ENCODE data around the gene SH3TC1. TPM values are rescaled to one million over a fixed set of nuclear protein-coding genes. Genes with fewer than 3 reads are reported as not detected.
A peak's percentile ranks its signal among the peaks of the same experiment; 100 is the strongest.

The SH3TC1 gene
- total RNA-seq, 6 donors from 2014 or later: 34.1 to 193 (median 81.4) TPM

- 91 to 92% methylated on average over 5 to 8 of the region's 8 CpGs for WGBS, 2 donors
- DNase-seq (no peak), ATAC-seq (ENCODE audit: low FRiP score in 2 of 2) (peak in 1 of 2 donors; percentile 59)
- TF ChIP-seq EP300 (IDR thresholded peaks at IDR 0.05): no peak
- no peak for TF ChIP-seq POLR2A (IDR thresholded peaks at IDR 0.05)
- no peak for TF ChIP-seq CTCF (IDR thresholded peaks at IDR 0.05)
- TF ChIP-seq POLR2AphosphoS5 (IDR thresholded peaks at IDR 0.05): no peak
- no peaks in the 10 kb centered on the region for H3K36me3 ChIP-seq
- peaks cover 0 to 7% (median 0%) of the 10 kb centered on the region in 4 donors for H3K27me3 ChIP-seq
- H3K4me1 ChIP-seq: peaks cover 18 to 28% (median 23%) of the 10 kb centered on the region in 4 donors
- no peak overlapping the region for H3K4me3 ChIP-seq
- H3K9me3 ChIP-seq: no peaks in the 10 kb centered on the region
- no peak overlapping the region for H3K27ac ChIP-seq
These were observed 67.4 kb downstream of the SH3TC1 start for GRCh38 chr4:8266508-8266907.

GRCh38 chr4:8267077-8267476 is 68.0 kb downstream of the SH3TC1 start:
- peak; percentile 83 to 92 for DNase-seq
- Histone ChIP-seq H3K36me3 (no peaks in the 10 kb centered on the region), H3K9me3 (no peaks in the 10 kb centered on the region), H3K27ac (no peak overlapping the region), H3K27me3 (peaks cover 0 to 7% (median 0%) of the 10 kb centered on the region in 4 donors), H3K4me1 (peaks cover 18 to 31% (median 24%) of the 10 kb centered on the region in 4 donors), H3K4me3 (no peak overlapping the region)
- TF ChIP-seq CTCF (IDR thresholded peaks at IDR 0.05) (peak; percentile 46 to 79 (median 70)), POLR2A (IDR thresholded peaks at IDR 0.05) (no peak)
- peak; percentile 71 for ATAC-seq (ENCODE audit: low FRiP score in 2 of 2)
- WGBS, 2 donors: 35 to 39% methylated on average over 10 to 13 of the region's 13 CpGs

- TF ChIP-seq CTCF (IDR thresholded peaks at IDR 0.05) (no peak), POLR2AphosphoS5 (IDR thresholded peaks at IDR 0.05) (no peak), POLR2A (IDR thresholded peaks at IDR 0.05) (no peak), EP300 (IDR thresholded peaks at IDR 0.05) (no peak)
- Histone ChIP-seq H3K9me3 (no peaks in the 10 kb centered on the region), H3K36me3 (no peaks in the 10 kb centered on the region), H3K27ac (no peak overlapping the region), H3K4me1 (peaks cover 29 to 42% (median 34%) of the 10 kb centered on the region in 4 donors), H3K27me3 (peaks cover 0 to 7% (median 0%) of the 10 kb centered on the region in 4 donors), H3K4me3 (no peak overlapping the region)
- ATAC-seq (ENCODE audit: low FRiP score in 2 of 2): no peak
- DNase-seq: no peak
- WGBS, 2 donors: 92 to 93% methylated on average over 7 of the region's 7 CpGs
These were observed 69.1 kb downstream of the SH3TC1 start for GRCh38 chr4:8268211-8268610.

GRCh38 chr4:8268901-8269534 is 69.9 kb downstream of the SH3TC1 start:
- no peak for ATAC-seq (ENCODE audit: low FRiP score in 2 of 2)
- Histone ChIP-seq H3K27ac (peak overlapping the region in 3 of 4 donors; percentile 34 to 56 (median 51)), H3K4me3 (peak overlapping the region in 1 of 4 donors; percentile 53), H3K9me3 (no peaks in the 10 kb centered on the region), H3K27me3 (peaks cover 0 to 7% (median 0%) of the 10 kb centered on the region in 4 donors), H3K4me1 (peaks cover 30 to 44% (median 36%) of the 10 kb centered on the region in 4 donors), H3K36me3 (no peaks in the 10 kb centered on the region)
- WGBS, 2 donors: 84 to 85% methylated on average over 22 to 23 of the region's 25 CpGs
- no peak for DNase-seq
- TF ChIP-seq CTCF (IDR thresholded peaks at IDR 0.05): no peak
- TF ChIP-seq POLR2A (IDR thresholded peaks at IDR 0.05): no peak
- no peak for TF ChIP-seq EP300 (IDR thresholded peaks at IDR 0.05)
- TF ChIP-seq POLR2AphosphoS5 (IDR thresholded peaks at IDR 0.05): no peak
